GM19025 (cell line): ENCODE results near the gene GALM.
"Not testable (repeated sequence)": the region's sequence is repeated elsewhere in the genome, so short reads cannot be mapped to it uniquely, and the experiment has no call there.

Experiments
- ATAC-seq: cut with Tn5 transposase; IDR thresholded peaks from one replicate; pipeline ENCODE4 v1.9.1; 2021; ENCODE audit warnings: mild to moderate bottlenecking, low read depth, moderate library complexity; ENCODE audit not compliant: unreplicated experiment

Gene GALM

DNA sequence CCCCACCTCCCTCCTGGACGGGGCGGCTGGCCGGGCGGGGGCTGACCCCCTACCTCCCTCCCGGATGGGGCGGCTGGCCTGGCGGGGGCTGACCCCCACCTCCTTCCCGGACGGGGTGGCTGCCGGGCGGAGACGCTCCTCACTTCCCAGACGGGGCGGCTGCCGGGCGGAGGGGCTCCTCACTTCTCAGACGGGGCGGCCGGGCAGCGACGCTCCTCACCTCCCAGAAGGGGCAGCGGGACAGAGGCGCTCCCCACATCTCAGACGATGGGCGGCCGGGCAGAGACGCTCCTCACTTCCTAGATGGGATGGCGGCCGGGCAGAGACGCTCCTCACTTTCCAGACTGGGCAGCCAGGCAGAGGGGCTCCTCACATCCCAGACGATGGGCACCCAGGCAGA lies 90.0 kb downstream of the GALM start:
- ATAC-seq: not testable (repeated sequence)

DNA sequence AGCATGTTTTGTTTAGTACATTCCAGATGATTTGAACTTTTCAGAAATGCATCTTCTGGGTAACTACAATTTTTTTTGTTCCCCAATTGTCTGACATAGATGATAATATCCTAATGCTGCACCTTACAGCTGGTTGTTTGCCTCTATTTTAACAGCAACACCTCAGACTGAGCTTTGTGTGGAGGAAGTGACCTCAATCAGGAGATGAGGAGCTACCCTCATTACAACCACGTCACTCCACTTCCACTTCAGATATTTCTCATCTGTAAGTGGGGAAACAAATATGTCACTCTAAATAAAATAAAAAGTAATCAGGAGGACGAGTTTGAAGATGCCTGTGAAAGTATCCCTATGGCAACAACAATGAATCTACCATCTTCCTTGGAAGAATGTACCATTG lies 97.3 kb downstream of the GALM start:
- no peak for ATAC-seq

DNA sequence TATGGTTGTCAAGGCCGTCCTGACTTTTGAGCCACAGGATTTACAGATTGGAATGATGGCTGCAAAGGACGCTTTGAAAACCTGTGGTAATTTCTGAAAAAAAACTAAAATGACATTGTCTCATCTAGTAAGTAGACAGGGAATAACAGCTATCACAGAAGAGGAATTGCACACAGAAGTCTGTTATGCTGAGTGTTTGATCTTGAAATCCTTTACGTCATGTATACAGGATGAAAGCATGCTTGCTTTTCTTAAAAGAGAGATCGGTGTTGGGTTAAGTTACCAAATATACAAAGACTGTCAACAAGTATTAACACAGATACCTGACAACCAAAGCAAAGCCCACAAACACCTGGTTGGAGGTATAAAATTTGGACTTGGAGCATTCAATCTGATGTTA lies 97.8 kb downstream of the GALM start:
- no peak for ATAC-seq

DNA sequence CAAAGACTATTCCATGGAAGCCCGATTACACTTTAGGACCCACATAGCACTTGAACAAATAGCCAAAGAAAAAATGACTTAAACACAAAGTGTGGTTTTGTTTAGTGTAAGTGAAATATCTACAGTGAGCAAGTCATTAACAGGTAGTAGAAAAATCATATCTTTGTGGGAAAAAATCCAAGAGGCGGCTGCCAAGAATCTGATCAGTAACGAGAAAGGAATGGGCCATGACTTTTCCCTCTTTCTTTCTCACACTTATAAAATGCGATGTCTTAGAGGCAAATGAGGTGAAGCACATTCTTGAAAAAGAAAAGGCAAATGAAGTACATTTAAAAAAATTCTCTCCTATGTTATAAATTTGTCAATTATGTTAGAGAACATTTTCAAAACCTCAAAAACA lies 99.2 kb downstream of the GALM start:
- ATAC-seq: no peak

DNA sequence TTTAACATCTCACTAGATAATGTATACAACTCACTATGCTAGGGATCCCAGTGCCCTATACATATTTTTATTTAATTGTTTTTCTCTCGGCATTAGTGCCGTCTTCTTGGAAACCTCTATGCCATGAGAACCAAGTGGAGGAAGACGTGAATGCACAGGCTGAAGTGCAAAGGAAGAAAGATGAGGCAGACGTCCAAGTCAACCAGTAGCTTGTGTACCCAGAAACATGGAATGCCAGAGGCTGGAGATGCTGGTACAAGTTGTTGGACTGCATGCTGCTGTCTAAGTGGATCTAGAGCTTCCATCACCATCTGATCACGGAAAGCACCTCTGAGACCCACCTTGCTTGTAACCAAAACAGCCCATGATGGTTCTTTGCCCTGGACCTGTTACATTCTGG lies 99.6 kb downstream of the GALM start:
- no peak for ATAC-seq

DNA sequence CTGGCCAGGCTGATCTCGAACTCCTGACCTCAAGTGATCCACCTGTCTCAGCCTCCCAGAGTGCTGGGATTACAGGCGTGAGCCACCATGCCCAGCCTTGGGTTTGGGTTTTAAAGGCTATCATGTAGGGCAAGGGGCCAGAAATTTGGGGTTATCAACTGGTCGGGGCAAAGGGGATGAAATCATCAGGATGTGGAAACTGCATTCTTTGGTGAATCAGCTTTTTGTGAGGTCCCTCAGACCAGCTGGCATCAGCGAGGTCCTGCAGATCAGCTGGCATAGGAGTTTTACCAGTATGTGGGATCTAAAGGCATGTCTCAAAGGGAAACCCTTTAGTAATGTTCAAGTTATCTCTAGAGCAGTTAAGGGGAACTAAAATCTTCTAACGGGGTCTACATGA lies 105.7 kb downstream of the GALM start:
- ATAC-seq: no peak

DNA sequence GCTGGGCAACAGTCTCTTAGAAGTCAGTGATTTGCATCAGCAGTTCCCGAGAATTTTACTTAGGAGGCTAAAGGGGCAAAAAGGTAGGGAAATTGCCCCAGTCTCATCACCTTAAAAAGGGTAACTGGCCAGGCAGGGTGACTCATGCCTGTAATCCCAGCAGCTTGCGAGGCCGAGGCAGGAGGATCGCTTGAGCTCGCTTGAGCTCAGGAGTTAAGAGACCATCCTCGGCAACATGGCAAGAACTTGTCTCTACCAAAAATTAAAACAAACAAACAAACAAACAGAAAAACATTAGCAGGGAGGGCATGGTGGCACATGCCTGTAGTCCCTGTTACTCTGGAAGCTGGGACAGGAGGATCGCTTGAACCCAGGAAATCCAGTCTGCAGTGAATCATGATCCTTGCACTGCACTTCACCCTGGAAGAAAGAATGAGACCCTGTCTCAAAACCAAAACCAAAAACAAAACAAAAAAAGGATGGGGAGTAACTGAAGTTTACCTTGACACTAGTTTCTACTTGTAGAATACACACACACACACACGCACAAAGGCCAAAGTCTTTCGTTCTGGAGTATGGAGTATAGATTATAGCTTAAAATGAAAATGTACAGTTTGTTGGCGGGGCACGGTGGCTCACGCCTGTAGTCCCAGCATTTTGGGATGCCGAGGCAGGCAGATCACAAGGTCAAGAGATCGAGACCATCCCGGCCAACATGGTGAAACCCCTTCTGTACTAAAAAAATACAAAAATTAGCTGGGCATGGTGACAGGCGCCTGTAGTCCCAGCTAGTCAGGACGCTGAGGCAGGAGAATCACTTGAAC lies 109.4 kb downstream of the GALM start:
- ATAC-seq: no peak

DNA sequence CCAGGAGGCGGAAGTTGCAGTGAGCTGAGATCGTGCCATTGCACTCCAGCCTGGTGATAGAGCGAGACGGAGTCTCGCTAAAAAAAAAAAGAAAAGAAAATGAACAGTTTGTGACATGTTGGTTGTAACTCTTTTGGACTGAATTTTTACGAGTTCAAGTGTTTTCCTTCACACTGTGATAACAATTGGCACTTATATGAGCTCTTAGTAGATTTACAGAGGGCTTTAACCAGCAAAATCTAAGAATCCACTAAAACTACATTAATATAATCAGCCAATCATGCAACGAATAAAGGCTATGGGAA lies 110.0 kb downstream of the GALM start:
- no peak for ATAC-seq

DNA sequence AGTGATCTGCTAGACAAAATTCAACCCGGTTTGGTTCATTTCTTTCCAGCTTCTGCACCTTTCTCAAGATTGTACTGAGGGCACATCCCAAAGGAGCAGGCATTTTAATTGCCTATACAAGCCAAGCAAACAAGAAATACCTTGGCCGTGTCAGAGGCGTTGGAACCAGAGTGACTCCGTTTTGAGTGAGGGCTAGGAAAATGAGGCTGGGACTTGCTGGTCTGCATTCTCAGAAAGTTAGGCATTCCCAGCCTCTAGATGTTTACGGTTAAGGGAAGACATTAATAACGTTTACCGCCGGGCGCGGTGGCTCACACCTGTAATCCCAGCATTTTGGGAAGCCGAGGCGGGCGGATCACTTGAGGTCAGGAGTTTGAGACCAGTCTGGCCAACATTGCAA lies 110.6 kb downstream of the GALM start:
- ATAC-seq: no peak

DNA sequence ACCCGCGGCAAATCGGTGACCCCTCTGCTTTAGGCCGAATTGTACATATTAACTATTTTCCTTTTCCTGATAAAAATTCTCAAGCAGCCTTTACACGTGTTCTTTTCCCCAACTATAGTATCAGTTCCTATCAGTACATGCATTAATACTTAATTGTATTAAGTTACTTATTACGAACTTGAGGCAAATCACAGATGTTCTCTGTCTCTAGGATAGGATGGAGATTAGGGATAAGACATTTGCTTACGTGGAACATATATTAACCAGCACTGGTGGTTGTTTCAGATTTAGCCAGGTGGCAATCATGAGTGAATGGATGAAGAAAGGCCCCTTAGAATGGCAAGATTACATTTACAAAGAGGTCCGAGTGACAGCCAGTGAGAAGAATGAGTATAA lies 112.8 kb downstream of the GALM start:
- no peak for ATAC-seq

DNA sequence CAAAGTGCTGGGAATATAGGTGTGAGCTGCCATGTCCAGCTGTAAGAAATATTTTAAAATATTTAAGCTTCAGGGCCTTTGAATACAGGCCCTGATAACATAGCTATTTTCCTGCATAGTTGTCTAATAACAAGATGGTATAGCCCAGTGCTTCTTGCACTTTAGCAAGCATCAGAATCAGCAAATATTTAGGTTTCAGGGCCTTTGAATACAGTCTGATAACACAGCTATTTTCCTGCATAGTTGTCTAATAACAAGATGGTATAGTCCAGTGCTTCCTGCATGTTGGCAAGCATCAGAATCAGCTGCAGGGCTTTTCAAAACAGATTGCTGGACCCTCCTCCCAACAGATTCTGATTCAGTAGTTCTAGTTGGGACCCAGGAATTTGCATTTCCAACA lies 117.7 kb downstream of the GALM start:
- no peak for ATAC-seq
